ENCODE results near the gene SUPT20H. TPM values are rescaled to one million over a fixed set of nuclear protein-coding genes. Genes with fewer than 3 reads are reported as not detected.

SUPT20H gene
- total RNA-seq, 6 experiments from 2014 or later, result 14.0 to 18.1 (median 16.1) TPM

DNA sequence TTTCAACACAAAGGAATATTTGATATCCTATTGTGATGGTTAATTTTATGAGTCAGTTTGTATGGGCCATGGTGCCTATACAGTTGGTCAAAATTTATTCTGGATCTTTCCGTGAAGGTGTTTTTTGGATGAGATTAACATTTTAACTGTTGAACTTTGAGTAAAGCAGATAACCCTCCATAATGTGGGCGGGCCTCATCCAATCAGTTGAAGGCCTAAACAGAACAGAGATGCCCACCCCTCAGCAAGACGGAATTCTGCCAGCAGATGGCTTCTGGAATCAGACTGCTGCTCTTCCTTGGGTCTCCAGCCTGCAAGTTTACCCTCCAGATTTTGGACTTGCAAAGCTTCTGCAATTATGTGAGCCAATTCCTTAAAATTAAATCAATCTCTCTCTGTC is 30.0 kb upstream of the SUPT20H start:
- H3K27ac ChIP-seq, result no peak overlapping the region
- no peaks in the 10 kb centered on the region for H3K27me3 ChIP-seq
- H3K4me1 ChIP-seq, result no peaks in the 10 kb centered on the region
- no peak for DNase-seq
- no peak for ATAC-seq
- H3K9me3 ChIP-seq, result no peaks in the 10 kb centered on the region
- intact Hi-C loops (cut with DNase I), result no loop called here
- H3K36me3 ChIP-seq, result no peaks in the 10 kb centered on the region
- 88% methylated on average over 1 of the region's 3 CpGs for WGBS (ENCODE audit: insufficient coverage, low coverage, low lambda C conversion rate, missing lambda C conversion rate)
- no peak overlapping the region for H3K4me3 ChIP-seq
- TF ChIP-seq, protein P1, sequence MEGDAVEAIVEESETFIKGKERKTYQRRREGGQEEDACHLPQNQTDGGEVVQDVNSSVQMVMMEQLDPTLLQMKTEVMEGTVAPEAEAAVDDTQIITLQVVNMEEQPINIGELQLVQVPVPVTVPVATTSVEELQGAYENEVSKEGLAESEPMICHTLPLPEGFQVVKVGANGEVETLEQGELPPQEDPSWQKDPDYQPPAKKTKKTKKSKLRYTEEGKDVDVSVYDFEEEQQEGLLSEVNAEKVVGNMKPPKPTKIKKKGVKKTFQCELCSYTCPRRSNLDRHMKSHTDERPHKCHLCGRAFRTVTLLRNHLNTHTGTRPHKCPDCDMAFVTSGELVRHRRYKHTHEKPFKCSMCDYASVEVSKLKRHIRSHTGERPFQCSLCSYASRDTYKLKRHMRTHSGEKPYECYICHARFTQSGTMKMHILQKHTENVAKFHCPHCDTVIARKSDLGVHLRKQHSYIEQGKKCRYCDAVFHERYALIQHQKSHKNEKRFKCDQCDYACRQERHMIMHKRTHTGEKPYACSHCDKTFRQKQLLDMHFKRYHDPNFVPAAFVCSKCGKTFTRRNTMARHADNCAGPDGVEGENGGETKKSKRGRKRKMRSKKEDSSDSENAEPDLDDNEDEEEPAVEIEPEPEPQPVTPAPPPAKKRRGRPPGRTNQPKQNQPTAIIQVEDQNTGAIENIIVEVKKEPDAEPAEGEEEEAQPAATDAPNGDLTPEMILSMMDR (IDR thresholded peaks at IDR 0.05), result no peak
- no peak for TF ChIP-seq POLR2A (IDR thresholded peaks at IDR 0.05)

- H3K27ac ChIP-seq, result no peak overlapping the region
- TF ChIP-seq, protein P1 (IDR thresholded peaks at IDR 0.05), result no peak
- no peak for TF ChIP-seq POLR2A (IDR thresholded peaks at IDR 0.05)
Measured at GRCh38 chr13:37087486-37087885, 28.0 kb upstream of the SUPT20H start.

GRCh38 chr13:37085606-37086005 is 26.1 kb upstream of the SUPT20H start:
- Histone ChIP-seq H3K36me3 (no peaks in the 10 kb centered on the region), H3K27me3 (no peaks in the 10 kb centered on the region), H3K4me1 (no peaks in the 10 kb centered on the region), H3K4me3 (no peak overlapping the region), H3K27ac (no peak overlapping the region), H3K9me3 (no peaks in the 10 kb centered on the region)
- intact Hi-C loops (cut with DNase I), result no loop called here
- TF ChIP-seq POLR2A (IDR thresholded peaks at IDR 0.05), result no peak
- TF ChIP-seq, protein P1 (IDR thresholded peaks at IDR 0.05), result no peak
- WGBS (ENCODE audit: insufficient coverage, low coverage, low lambda C conversion rate, missing lambda C conversion rate), result 48% methylated on average over 2 of the region's 2 CpGs
- ATAC-seq, result no peak
- DNase-seq, result no peak

More at GRCh38 chr13:37087486-37087885, 28.0 kb upstream of the SUPT20H start:
- ATAC-seq, result no peak
- Histone ChIP-seq H3K36me3 (no peaks in the 10 kb centered on the region), H3K9me3 (no peaks in the 10 kb centered on the region), H3K27me3 (no peaks in the 10 kb centered on the region), H3K4me1 (no peaks in the 10 kb centered on the region), H3K4me3 (no peak overlapping the region)
- no peak for DNase-seq
- WGBS (ENCODE audit: insufficient coverage, low coverage, low lambda C conversion rate, missing lambda C conversion rate), result 48% methylated on average over 2 of the region's 2 CpGs
- intact Hi-C loops (cut with DNase I), result no loop called here

DNA sequence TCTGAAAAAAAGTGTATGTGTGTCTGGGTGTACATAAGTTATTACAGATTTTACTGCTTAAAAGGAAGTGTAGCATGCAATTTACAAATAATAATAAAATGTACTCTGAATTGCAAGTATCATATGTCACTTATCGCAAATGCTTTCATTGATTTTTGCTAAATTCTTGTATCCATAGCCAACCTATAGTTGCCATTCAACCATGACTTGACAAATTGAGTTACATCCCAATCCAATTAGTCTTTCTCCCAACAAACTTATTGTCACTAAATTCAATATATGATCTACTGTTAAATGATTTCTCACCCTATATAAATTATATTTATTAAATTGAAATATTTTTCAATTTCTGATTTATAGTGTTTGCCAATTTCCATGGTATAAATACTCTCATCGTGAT is 17.3 kb upstream of the SUPT20H start:
- H3K36me3 ChIP-seq, result no peaks in the 10 kb centered on the region
- intact Hi-C loops (cut with DNase I), result no loop called here
- H3K27me3 ChIP-seq, result no peaks in the 10 kb centered on the region
- TF ChIP-seq POLR2A (IDR thresholded peaks at IDR 0.05), result no peak
- TF ChIP-seq, protein P1 (IDR thresholded peaks at IDR 0.05), result no peak
- no peaks in the 10 kb centered on the region for H3K9me3 ChIP-seq
- H3K4me1 ChIP-seq, result no peaks in the 10 kb centered on the region
- WGBS (ENCODE audit: insufficient coverage, low coverage, low lambda C conversion rate, missing lambda C conversion rate), result 92% methylated on average over 2 of the region's 2 CpGs
- no peak overlapping the region for H3K4me3 ChIP-seq
- no peak for ATAC-seq
- no peak overlapping the region for H3K27ac ChIP-seq
- DNase-seq, result no peak

GRCh38 chr13:37075164-37075563 is 15.7 kb upstream of the SUPT20H start:
- no peak for DNase-seq
- TF ChIP-seq, protein P1 (IDR thresholded peaks at IDR 0.05), result no peak
- no peak for TF ChIP-seq POLR2A (IDR thresholded peaks at IDR 0.05)
- no peak overlapping the region for H3K27ac ChIP-seq
- no peak for ATAC-seq
- H3K27me3 ChIP-seq, result no peaks in the 10 kb centered on the region
- H3K9me3 ChIP-seq, result no peaks in the 10 kb centered on the region
- intact Hi-C loops (cut with DNase I), result no loop called here
- no peaks in the 10 kb centered on the region for H3K36me3 ChIP-seq
- H3K4me1 ChIP-seq, result no peaks in the 10 kb centered on the region
- 64% methylated on average over 2 of the region's 2 CpGs for WGBS (ENCODE audit: insufficient coverage, low coverage, low lambda C conversion rate, missing lambda C conversion rate)
- no peak overlapping the region for H3K4me3 ChIP-seq
